Measurements from ENCODE around the gene PA2G4.

PA2G4 gene

DNA sequence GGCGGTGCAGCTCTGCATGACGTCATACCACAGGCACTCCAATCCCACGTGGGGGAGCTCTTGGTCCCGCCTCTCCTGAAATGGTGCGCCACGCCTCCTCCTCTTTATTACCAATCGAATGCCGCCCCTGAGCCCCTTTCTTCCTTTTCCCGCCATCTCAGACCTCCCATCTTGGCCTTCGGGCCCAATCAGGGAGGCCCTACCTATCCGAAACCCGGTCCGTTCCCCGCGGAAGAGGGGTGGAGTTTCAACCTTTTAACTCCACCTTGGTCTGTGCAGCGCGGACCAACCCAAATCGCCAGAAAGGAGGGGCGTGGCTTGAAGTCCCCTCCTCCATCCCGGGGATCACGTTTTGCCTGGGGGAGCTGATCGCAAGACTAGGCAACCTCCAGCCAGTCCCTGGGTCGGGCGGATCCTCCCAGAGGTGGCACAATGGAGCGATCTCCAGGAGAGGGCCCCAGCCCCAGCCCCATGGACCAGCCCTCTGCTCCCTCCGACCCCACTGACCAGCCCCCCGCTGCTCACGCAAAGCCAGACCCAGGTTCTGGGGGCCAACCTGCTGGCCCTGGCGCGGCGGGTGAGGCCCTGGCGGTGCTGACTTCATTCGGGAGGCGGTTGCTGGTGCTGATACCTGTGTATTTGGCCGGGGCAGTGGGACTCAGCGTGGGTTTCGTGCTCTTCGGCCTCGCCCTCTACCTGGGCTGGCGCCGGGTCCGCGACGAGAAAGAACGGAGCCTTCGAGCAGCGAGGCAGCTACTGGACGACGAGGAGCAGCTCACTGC is 23.7 kb downstream of the PA2G4 start, which contains the start of gene ESYT1:
Gene ESYT1, plus strand, starts transcription at position 380 of the 782 bp plus-strand sequence. Its CDS starts 53 bp downstream, at position 433.
- no peaks in the 10 kb centered on the region for H3K27me3 Mint-ChIP-seq
- peaks cover 68% of the 10 kb centered on the region for H3K4me1 Mint-ChIP-seq (ENCODE audit: low read depth)
- no peaks in the 10 kb centered on the region for H3K9me3 Mint-ChIP-seq
- peak within 1 kb of the TSS; percentile 88 for H3K27ac Mint-ChIP-seq
- peak within 1 kb of the TSS; percentile 99 for H3K4me3 Mint-ChIP-seq
- peaks cover 39% of the 10 kb centered on the region for H3K36me3 Mint-ChIP-seq (ENCODE audit: low read depth)

DNA sequence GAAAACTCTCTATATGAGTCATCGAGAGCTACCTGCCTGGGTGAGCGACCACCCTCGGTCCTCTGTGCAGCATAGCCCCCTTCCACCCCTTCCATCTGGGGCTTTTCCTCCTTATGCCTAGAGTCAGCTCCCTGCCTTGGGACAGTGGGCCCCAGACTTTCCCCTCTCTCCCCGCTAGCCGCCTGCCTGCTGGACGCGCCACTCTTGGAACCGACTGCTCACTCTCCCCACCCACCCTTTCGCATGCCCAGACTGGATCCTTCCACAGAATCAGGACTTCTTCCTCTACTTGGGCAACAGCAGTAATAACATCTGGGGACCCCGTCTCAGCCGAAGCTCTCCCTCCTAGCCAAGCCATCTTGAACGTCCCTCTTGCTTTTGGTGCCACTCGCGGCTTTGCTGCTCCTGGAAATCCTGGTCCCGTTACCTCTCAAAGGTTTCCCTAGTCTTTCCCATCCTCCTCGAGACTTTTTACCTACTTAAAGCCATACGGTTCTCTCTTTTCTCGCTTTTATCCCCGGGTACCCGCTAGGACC is 24.4 kb downstream of the PA2G4 start:
- Mint-ChIP-seq H3K27me3 (no peaks in the 10 kb centered on the region), H3K36me3 (ENCODE audit: low read depth) (peaks cover 46% of the 10 kb centered on the region), H3K9me3 (no peaks in the 10 kb centered on the region), H3K27ac (peak overlapping the region; percentile 88), H3K4me3 (peak overlapping the region; percentile 99), H3K4me1 (ENCODE audit: low read depth) (peaks cover 71% of the 10 kb centered on the region)

GRCh38 chr12:56129206-56129941 is 25.0 kb downstream of the PA2G4 start:
- Mint-ChIP-seq H3K36me3 (ENCODE audit: low read depth) (peaks cover 52% of the 10 kb centered on the region), H3K27ac (peak overlapping the region; percentile 88), H3K4me1 (ENCODE audit: low read depth) (peaks cover 68% of the 10 kb centered on the region), H3K27me3 (no peaks in the 10 kb centered on the region), H3K9me3 (no peaks in the 10 kb centered on the region), H3K4me3 (peak overlapping the region; percentile 99)

- Mint-ChIP-seq H3K4me3 (peak overlapping the region; percentile 99), H3K36me3 (ENCODE audit: low read depth) (peaks cover 54% of the 10 kb centered on the region), H3K4me1 (ENCODE audit: low read depth) (peaks cover 66% of the 10 kb centered on the region), H3K27ac (peak overlapping the region; percentile 88), H3K27me3 (no peaks in the 10 kb centered on the region), H3K9me3 (no peaks in the 10 kb centered on the region)
Measured at GRCh38 chr12:56129942-56130495, 25.7 kb downstream of the PA2G4 start.

GRCh38 chr12:56130876-56131275 is 26.5 kb downstream of the PA2G4 start:
- peaks cover 59% of the 10 kb centered on the region for H3K36me3 Mint-ChIP-seq (ENCODE audit: low read depth)
- H3K27me3 Mint-ChIP-seq, result no peaks in the 10 kb centered on the region
- peak overlapping the region; percentile 99 for H3K4me3 Mint-ChIP-seq
- H3K9me3 Mint-ChIP-seq, result no peaks in the 10 kb centered on the region
- peaks cover 63% of the 10 kb centered on the region for H3K4me1 Mint-ChIP-seq (ENCODE audit: low read depth)
- H3K27ac Mint-ChIP-seq, result peak overlapping the region; percentile 13

GRCh38 chr12:56134897-56135296 is 30.5 kb downstream of the PA2G4 start:
- Mint-ChIP-seq H3K27me3 (no peaks in the 10 kb centered on the region), H3K27ac (no peak overlapping the region), H3K9me3 (no peaks in the 10 kb centered on the region), H3K4me1 (ENCODE audit: low read depth) (peaks cover 65% of the 10 kb centered on the region), H3K36me3 (ENCODE audit: low read depth) (peaks cover 87% of the 10 kb centered on the region), H3K4me3 (no peak overlapping the region)

DNA sequence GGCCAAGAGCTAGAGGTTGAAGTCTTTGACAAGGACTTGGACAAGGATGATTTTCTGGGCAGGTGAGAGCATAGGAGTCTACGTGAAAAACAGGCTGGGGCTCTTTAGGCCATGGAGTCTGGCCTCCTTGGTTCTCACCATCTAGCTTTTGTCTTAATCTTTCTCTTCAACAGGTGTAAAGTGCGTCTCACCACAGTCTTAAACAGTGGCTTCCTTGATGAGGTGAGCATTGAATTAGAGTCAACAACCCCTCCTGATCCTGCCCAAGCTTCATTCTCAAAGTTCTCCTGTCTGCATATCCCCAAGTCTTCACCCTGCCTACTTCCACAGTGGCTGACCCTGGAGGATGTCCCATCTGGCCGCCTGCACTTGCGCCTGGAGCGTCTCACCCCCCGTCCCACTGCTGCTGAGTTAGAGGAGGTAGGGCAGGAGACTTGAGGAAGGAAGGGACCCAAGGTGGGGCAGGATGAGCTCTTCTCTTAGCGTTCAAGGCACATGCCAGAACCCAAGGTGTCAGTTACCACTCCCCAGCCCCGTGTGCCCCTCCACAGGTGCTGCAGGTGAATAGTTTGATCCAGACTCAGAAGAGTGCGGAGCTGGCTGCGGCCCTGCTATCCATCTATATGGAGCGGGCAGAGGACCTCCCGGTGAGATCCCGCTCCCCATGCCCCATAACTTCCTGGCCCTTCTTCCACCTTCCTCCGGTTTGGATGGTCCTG is 33.7 kb downstream of the PA2G4 start:
- Mint-ChIP-seq H3K4me1 (ENCODE audit: low read depth) (peaks cover 50% of the 10 kb centered on the region), H3K4me3 (no peak overlapping the region), H3K27ac (peak overlapping the region; percentile 40), H3K9me3 (no peaks in the 10 kb centered on the region), H3K27me3 (no peaks in the 10 kb centered on the region), H3K36me3 (ENCODE audit: low read depth) (peaks cover 76% of the 10 kb centered on the region)

DNA sequence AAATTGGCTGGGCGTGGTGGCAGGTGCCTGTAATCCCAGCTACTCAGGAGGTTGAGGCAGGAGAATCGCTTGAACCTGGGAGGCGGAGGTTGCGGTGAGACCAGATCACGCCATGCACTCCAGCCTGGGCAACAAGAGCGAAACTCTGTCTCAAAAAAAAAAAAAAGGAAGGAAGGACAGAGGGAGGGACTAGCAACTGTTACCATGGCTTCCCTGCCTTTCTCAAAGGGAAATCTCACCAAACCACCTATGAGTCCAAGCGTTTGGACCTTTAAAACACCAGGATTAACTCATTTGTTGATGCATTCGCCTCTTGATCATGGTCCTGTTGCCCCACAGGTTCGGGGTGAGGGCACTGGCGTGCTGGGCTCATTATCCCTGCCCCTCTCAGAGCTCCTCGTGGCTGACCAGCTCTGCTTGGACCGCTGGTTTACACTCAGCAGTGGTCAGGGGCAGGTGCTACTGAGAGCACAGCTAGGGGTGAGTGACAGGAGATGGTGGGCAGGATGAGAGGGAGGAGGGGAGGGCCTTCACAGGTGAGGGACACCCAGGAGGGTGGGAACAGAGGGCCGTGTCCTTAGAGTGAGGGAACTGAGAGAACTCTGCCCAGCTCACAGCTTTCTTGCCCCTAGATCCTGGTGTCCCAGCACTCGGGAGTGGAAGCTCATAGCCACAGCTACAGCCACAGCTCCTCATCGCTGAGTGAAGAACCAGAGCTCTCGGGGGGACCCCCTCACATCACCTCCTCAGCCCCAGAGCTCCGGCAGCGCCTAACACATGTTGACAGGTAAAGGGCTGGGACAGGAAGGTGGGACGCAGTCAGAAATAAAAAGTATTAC is 37.8 kb downstream of the PA2G4 start:
- Mint-ChIP-seq H3K9me3 (no peaks in the 10 kb centered on the region), H3K36me3 (ENCODE audit: low read depth) (peaks cover 70% of the 10 kb centered on the region), H3K27ac (peak overlapping the region; percentile 75), H3K4me1 (ENCODE audit: low read depth) (peaks cover 34% of the 10 kb centered on the region), H3K27me3 (no peaks in the 10 kb centered on the region), H3K4me3 (no peak overlapping the region)

DNA sequence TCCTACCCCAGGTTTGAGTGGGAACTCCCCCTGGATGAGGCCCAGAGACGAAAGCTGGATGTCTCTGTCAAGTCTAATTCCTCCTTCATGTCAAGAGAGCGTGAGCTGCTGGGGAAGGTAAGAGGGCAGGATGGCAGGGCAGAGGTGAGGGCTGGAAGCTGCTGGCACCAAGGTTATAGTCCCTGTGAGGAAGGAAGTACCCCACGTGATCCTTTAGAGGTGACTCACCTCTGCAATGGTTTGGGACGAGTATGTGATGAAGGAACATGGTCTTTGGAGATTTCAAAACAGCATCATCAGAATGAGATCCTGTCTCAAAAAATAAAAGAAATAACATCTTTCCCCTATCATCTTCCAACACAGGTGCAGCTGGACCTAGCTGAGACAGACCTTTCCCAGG is 38.9 kb downstream of the PA2G4 start:
- Mint-ChIP-seq H3K36me3 (ENCODE audit: low read depth) (peaks cover 60% of the 10 kb centered on the region), H3K4me3 (no peak overlapping the region), H3K27ac (peak overlapping the region; percentile 21), H3K9me3 (no peaks in the 10 kb centered on the region), H3K27me3 (no peaks in the 10 kb centered on the region), H3K4me1 (ENCODE audit: low read depth) (peaks cover 27% of the 10 kb centered on the region)

DNA sequence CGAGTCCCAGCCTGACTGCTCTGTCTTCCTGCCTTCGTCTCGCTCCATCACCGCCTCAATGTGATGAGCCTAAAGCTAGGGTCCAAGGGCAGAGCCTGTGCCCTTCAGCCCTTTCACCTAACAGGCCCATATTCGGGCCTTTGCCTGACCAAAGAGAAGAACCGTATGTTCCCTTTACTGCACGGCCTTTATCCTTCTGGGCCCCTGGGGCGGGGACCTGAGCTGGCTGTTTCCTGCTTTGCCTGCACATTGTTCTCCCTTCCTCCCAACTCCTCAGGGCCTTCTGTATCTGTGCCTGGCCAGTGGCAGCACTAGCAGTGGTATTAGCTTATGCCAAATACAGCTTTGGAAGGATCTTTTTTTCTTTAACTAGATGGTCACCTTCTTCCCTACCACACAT is 39.5 kb downstream of the PA2G4 start:
- peaks cover 21% of the 10 kb centered on the region for H3K4me1 Mint-ChIP-seq (ENCODE audit: low read depth)
- peak overlapping the region; percentile 38 for H3K27ac Mint-ChIP-seq
- no peaks in the 10 kb centered on the region for H3K9me3 Mint-ChIP-seq
- no peak overlapping the region for H3K4me3 Mint-ChIP-seq
- H3K36me3 Mint-ChIP-seq (ENCODE audit: low read depth), result peaks cover 54% of the 10 kb centered on the region
- H3K27me3 Mint-ChIP-seq, result no peaks in the 10 kb centered on the region

GRCh38 chr12:56145217-56145616 is 40.9 kb downstream of the PA2G4 start:
- Mint-ChIP-seq H3K4me1 (ENCODE audit: low read depth) (peaks cover 22% of the 10 kb centered on the region), H3K4me3 (no peak overlapping the region), H3K27ac (no peak overlapping the region), H3K36me3 (ENCODE audit: low read depth) (peaks cover 42% of the 10 kb centered on the region), H3K27me3 (no peaks in the 10 kb centered on the region), H3K9me3 (no peaks in the 10 kb centered on the region)

DNA sequence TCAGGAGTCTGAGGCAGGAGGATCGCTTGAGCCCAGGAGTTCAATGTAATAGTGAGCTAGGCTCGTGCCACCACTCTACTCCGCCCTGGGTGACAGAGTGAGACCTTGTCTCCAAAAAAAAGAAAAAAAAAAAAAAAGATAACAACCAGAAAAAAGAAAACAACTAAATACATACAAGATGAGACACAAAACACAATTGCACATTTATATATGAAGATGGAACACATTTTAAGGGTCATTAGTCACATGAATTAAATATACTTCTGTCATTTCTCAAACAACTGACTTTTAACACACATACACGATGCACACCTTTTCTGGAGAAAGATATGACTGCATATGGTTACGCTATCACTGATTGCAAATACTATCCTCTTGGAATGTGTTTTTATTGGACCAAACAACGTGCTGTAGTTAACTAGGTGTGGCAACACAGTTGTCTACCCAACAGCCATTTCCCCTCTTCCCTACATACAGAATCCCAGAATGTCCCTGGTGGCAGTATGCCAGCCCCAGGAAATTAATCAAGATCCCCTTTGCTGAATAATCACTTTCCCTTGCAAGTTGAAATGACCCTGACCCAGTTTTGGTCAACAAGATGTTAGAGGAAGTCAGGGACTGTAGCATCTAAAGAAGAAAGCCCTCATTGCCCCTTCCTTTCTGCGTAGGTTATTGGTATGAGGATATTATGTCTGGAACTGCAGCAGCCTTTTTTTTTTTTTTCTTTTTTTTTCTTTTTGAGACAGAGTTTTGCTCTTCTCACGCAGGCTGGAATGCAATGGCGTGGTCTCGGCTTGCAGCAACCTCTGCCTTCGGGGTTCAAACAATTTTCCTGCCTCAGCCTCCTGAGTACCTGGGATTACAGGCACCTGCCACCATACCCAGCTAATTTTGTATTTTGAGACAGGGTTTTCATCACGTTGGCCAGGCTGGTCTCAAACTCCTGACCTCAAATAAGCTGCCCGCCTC is 42.4 kb downstream of the PA2G4 start:
- Mint-ChIP-seq H3K27ac (no peak overlapping the region), H3K36me3 (ENCODE audit: low read depth) (peaks cover 30% of the 10 kb centered on the region), H3K4me3 (no peak overlapping the region), H3K27me3 (no peaks in the 10 kb centered on the region), H3K4me1 (ENCODE audit: low read depth) (peaks cover 28% of the 10 kb centered on the region), H3K9me3 (no peaks in the 10 kb centered on the region)

GRCh38 chr12:56150563-56150962 is 46.2 kb downstream of the PA2G4 start:
- Mint-ChIP-seq H3K4me1 (ENCODE audit: low read depth) (peaks cover 36% of the 10 kb centered on the region), H3K4me3 (peak overlapping the region; percentile 62), H3K27me3 (no peaks in the 10 kb centered on the region), H3K9me3 (no peaks in the 10 kb centered on the region), H3K36me3 (ENCODE audit: low read depth) (peaks cover 9% of the 10 kb centered on the region), H3K27ac (peak overlapping the region; percentile 99)

Data from stimulated activated naive CD8-positive, alpha-beta T cell treated with anti-CD3 and anti-CD28 coated beads, Interleukin-15, Interleukin-2, amounts not matched to agents 100 ng/mL and 50 ng/mL, for 24 hours (primary cell).